ENCODE results near the gene LMX1B. TPM values are rescaled to one million over a fixed set of nuclear protein-coding genes. Genes with fewer than 3 reads are reported as not detected.

The LMX1B gene
- polyA plus RNA-seq, 4 donors, result 17.6 to 22.9 (median 19.5) TPM

DNA sequence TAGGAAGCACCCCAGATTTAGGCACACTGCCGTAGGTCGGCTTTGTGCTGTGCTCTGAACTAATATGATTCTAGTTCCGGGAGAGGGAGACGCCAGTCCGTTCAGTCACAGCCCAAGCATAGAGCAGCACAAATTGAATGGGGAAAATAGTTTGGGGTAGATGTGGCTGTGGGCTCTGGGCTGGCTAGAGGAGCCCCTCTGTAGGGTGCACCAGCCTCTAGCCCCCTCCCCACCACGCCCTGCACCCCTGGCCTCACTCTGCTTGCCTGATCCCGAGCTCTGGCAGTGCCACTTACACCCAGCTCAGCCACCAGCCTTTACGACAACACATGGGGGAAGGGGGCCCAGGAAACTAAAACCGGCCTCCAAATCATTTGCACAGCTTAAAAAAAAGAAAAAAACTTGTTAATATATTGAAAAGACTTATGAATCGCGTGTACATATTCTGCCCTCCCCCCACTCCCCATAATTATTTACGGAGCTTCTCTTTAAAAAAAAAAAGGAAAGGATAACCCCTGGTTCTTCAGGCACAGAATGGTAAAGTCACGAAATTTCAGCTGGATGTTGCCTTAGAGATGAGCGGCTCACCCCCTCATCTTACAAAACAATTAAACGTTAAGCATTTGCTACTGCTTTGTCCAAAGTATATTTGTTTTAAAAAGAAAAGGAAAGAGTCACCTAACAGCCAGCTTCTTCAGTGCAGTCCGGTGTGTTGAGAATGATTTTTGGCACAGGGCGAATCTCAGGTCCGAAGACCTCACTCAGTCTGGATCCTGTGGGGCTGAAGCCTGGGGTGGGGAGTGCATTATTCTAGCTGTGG is 3.5 kb downstream of the LMX1B start:
- no peak for DNase-seq (ENCODE audit: low read depth in 4 of 4, low spot score in 3 of 4)

DNA sequence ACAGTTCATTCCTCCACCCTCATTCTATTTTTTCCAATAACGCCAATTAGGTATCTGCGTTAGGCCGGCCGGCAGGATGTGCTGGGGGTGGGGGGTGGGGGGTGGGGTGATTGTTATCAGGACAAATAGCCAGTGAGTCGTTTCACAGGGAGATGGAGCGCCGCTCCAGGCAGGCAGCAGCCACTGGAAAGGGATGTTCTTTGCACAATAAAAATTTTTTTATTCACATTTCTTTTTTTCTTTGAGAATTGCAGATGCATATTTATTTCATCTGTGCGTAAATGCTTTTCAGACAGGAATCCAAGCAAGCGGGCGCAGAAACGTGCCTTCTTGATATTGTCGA is 4.1 kb downstream of the LMX1B start:
- no peak for DNase-seq (ENCODE audit: low read depth in 4 of 4, low spot score in 3 of 4)

DNA sequence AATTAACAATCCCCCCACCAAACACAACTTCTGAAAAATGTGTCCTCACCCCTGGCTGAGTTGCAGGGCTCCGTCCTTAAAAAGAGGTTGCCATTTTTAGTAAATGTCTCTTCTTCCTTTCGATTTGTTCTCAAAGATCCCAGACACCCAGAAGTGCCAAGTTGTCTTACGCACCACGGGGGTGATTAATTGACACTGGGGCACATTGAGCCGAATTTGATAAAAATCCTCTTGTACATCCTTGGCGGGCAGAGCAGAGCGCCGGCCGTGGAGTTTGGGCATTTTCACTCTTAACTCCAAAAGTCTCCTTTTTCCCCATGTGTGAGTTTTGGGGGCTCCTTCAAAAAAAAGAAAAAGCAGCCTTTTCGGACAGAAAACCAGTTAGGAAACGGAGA is 4.5 kb downstream of the LMX1B start:
- DNase-seq (ENCODE audit: low read depth in 4 of 4, low spot score in 3 of 4), result no peak

DNA sequence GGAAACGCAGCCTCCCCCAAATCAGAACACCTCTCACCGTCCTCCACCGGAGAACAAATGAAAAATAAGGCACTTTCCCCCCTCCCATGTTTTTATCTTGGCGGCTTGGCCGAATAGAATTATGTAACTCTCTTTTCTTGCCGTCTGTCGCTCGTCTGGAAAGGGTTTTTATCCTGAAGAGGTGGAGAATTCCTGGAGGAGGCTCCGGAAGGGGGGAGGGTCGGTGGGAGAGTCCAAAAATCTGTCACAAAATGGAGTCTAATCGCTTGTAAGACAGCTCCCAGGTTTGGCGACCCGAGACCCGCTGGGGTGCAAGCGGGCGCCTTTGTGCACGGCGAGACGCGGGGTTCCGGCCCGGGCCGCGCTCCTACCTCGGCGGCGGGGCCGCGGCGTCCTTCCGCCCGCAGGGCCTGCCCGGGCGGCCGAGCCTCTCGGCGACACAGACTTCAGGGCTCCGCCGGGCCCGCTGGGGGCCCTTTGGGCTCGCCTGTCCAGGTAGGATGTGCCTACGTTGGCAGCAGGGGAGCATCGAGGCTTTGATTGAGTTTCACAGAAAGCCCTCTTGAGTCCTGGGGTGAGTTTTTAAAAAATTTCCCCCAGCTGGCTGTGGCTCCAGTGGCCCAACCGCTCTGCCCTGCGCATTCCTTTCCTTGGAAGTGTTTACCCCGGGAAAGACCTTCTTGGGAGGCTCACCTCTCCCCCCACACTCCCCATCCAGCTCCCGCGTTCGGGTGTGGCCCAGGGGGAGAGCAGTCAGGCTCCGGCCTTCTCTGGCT is 5.0 kb downstream of the LMX1B start:
- DNase-seq (ENCODE audit: low read depth in 4 of 4, low spot score in 3 of 4), result no peak

DNA sequence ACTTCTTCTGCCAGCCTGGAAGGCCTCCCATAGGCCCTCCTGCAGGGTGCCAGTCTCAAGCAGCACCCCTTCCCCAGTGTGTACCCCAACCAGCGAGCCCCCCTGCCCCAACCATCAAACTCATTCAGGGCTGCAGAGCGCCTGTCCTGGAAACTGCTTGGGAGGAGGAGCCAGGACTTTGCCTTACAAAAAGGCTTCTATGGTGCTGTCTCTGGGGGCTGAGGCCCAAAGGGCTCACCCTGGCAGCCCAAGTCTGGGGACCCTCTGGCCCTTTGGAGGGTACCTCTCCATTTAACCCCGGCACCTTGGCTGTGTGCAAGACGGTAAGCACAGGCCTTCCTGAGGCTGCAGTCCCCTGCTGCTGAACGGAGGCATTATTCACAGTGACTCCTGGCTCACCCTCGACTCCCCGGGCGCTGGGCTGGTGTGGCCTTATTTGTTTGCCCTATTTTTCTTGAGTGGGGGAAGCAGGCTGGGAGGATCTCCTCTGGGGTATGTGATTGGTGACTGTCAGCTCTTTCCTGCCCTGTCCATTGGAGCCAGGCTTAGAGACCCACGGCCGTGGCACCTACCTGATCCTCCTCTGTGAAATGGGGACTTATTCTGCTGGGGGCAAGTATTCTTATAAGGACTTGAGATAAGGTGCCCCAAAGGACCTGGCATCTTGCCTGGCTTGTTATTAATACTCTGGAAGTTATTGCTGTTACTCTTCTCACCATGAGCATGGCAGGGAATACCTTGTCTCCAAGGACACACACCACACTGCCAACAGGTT is 5.8 kb downstream of the LMX1B start:
- DNase-seq (ENCODE audit: low read depth in 4 of 4, low spot score in 3 of 4), result no peak

DNA sequence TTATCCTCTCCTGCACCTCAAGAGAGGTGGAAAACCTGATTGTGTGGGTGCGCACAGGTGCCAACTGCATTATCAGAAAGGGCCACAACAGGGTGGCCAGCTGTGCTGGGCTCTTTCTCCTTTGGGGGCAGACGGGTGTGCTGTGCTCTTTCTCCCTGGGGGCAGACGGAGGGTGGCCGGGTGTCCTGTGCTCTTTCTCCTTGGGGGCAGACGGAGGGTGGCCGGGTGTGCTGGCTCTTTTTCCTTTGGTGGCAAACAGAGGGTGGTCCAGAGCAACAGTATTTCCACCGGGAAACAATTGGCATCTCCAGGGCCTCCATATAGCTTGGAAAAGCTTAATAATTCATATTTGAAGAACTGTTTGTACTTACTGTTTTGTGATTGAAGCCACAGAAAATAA is 6.8 kb downstream of the LMX1B start:
- DNase-seq (ENCODE audit: low read depth in 4 of 4, low spot score in 3 of 4), result no peak

DNA sequence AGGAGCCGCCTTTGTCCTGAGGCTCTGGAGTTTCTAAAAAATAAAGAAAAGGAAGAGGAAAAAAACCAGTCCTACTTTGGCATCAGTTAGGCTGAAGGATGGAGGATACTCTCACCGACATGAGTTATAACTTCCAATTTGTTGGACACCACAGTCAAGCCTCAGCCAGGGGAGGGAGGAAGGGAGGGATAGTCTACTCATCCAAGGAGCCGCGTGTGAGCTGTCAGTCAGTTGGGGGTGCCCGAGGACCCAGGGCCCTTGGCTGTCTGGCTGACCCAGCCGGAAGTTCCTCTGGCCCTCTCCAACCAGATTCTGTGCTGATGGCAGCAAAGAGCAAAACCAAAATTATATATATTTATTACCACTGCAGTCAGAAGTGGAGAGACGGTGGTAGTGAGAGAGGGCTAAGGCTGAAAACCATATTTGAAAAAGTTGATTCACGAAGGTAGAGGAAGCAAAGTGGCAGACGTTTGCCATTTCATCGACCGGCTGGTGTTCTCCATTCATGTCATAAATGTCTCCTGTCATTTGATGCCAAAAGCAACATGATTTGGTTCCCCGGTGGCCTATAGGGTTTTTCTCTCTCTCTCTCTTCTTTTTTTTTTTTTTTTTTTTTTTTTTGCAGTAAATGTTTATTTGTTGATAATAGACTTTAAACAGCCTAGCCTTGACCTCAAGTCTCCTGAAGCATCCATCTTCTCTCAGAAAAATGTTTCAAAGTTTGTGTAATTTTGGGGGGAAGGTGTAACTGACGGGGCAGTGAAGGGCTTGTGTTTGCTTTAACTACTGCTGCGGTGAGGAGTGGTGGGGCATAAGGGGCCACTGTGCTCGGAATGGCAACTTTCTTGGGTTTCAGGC is 7.6 kb downstream of the LMX1B start:
- no peak for DNase-seq (ENCODE audit: low read depth in 4 of 4, low spot score in 3 of 4)

DNA sequence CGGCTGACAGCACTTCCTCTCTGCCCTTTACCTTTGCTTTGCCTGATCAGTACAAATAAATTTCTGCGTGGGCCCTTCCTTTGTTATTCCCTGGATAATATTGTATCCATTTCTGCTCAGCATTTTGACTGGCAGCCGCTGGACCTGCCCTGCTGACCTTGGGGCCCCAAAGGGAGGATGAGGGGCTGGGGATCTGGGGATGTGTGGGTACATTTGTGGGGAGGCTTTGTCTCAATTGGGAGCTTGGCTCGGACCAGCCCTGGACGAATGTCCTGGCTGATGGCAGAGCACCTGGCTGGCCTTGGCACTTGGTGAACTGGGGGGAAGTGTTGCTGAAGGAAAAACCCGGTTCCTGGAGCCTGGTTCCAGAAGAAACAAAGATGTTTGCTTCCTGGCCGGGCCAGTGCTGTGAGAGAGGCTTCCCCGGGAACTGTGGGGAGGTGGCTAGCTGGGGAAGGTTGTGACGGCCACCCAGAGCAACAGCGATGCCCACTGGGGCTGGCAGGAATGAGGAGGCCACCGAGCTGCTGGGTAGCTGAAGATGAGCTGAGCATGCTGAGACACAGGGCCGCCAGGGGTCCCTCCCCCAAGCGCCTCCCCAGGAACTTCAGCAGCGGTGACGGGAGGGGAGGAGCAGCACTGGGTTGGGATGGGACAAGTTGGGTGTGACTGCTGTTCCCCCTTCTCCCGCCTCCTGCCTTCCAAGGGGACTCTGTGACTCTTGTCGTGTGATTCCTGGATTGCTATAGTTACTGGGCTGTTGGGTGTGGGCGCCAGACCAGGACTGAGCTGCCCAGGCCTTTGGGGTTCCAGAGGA is 8.4 kb downstream of the LMX1B start:
- no peak for DNase-seq (ENCODE audit: low read depth in 4 of 4, low spot score in 3 of 4)

DNA sequence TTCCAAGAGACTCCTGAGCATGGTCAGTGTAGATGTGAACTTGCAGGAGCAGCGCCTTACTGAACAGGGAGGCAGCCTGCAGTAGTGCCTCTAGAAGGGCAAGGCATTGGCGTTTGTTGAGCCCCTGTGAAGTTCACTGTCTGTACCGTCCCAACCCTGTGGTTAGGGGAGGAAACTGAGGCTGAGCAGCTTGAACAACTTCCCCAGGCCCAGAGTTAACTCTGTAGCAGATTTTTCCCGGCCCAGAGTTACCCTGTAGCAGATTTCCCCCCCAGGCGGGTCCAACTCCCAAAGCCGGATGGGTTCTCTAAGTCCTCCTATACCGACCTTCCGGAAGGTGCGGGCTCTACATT is 9.6 kb downstream of the LMX1B start:
- no peak for DNase-seq (ENCODE audit: low read depth in 4 of 4, low spot score in 3 of 4)

DNA sequence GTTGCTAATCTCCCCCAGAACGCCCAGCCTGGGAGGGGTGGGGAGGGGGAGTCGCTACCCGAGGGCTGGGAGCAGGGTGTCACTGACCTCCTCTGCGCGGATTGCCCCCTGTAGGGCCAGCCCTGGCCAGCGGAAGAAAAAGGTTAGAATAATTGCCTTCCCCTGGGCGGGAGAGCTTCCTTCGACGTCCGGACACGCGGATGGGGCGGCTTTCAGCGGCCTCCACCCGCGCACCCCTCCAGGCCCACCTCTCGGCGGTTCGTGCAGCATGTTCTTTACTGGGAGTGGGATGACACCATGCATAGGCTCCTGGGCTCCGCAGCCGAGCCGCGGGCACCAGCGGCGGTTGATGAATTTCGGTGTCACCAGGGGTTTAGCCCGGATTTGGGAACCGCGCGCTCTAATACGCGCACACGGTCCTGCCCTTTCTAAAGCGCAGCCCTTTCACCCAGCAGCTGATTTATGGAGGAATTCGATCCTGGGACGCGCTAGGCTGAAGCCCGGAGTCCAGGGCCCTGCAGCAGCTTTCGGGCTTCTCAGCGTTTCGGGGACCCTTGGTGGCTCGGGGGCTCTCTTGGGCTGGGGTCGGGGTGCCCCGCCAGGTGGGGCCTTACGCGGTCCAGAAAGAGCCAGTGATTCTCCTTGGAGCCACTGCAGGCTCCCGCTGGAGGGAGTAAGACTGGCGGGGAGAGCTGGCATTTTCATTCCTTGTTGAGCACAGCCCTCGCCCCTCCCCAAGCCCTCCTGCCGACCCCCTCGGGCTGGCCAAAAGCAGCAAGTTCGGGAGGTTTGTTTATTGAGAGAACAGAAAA is 10.1 kb downstream of the LMX1B start:
- DNase-seq (ENCODE audit: low read depth in 4 of 4, low spot score in 3 of 4), result no peak

DNA sequence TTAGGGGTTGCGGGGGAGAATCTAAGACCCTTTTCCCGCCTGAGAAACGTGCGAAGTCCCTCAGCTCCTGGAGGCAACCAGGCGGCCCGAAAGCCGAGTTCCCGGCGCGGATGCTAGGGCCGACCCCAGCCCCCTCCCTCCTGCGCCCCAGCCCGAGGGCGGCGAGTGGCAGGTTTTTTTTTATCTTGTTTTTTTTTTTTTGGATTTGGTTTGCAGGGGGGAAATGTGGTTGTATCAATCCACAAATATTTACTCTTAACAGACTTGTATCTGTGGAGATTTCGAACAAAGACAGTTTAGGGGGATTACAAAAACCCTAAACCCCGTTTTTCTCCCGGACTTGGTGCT is 10.7 kb downstream of the LMX1B start:
- DNase-seq (ENCODE audit: low read depth in 4 of 4, low spot score in 3 of 4), result no peak

DNA sequence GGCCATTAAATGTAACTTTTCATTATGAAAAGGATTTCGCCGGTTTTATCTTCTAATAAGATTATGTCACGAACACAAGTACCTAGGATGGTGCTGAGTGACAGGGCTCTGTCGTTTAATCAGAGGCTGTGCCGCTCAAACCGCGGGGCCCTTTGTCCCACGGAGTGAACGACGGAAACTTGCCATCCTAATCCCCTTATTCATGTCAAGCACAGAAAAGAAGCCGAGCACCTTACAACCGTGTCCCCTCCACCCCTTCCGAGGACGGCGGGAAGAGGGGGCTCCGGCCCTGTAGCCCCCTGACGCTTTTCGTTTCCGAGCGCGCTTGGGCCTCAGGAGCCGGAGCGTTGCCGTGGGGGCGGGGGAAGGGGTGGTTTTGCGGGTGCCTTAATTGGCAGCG is 11.2 kb downstream of the LMX1B start:
- no peak for DNase-seq (ENCODE audit: low read depth in 4 of 4, low spot score in 3 of 4)

DNA sequence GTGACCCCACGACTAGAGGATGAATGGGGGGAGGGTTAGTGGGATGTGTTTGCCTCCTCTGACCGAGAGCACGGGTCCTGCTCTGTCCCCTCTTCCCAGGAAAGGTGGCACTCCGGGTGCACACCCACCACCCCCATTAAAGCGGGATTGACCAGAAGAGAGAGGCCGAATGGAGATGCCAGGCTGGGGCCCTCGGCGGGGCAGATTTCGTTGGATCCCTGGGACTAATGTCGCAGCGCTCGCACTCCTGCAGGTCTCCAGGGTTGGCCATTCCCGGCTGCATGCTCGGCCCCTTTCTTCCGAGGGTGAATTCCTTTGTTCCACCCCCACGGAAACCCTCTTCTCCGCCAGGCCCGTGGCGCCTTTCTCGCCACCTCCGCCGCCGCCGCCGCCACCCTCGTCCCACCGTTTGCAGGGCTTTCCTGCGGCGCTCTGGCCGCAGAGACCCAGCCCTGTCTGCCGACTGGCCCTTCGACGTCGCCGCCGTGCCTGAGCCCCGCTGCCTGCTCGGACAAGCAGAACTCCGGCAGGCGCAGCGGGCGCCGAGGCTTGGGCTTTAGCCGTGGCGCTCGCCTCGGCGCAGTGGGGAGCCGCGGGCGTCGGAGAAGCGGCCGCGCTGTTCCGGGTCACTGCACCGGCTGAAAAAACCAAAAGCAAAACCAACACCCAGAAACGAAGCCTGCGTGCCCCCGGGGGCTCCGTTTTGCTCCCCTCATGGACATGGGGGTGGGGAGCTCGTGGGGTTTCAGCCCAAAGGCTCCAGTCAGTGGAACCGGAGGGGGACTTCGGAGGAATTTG is 11.8 kb downstream of the LMX1B start:
- no peak for DNase-seq (ENCODE audit: low read depth in 4 of 4, low spot score in 3 of 4)

DNA sequence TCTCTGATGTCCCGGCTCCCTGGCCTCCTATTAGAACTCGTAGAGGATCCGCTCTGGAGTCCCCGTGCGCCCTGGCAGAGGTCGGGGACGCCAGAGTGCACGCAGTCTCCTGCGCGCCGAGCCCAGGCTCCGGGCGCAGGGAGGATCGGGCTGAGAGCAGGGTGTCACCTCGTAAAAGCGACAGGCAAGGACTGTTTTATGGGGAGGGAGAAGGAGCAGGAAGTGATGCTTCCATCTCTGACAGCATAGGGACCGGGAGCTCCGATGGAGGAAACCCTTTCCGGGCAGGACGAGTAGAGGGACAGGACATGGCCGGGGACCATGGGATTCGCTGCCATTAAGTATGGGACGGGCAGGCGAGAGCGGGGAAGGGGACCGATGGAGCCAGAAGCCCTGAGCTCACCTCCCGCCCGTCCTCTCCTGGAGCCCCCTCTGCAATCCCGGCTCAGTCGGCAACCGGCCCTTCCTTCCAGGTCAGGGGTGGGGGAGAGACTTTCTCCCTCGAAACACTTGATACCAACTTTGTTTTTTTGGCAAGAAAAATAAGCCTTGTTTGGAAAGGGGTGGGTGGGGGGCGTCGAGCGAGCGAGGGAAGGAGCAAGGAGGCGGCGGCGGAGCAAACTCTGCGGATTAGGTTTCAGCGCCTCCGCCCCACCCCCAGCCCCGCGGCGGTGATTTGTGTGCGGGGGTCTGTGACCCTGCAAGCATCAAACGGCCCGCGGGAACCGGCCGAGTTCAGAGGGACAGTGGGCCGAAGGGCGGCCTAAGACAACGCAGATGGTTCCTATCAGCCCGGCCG is 12.6 kb downstream of the LMX1B start:
- DNase-seq (ENCODE audit: low read depth in 4 of 4, low spot score in 3 of 4), result no peak

DNA sequence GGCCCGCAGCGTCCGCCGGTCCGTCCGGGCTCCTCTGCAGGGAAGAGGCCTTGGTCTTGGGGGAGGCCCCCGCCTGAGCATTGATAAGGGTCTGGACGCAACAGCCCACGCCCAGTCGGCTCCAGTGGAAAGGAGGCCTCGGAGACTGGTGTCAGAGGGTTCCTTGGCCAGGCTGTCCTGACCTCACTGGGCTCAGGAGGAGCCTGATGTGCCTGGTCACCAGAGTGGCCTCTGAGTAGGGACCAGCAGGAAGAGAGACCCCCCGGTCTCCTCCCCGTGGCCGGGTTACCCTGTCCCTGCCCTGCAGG is 13.2 kb downstream of the LMX1B start:
- no peak for DNase-seq (ENCODE audit: low read depth in 4 of 4, low spot score in 3 of 4)

DNA sequence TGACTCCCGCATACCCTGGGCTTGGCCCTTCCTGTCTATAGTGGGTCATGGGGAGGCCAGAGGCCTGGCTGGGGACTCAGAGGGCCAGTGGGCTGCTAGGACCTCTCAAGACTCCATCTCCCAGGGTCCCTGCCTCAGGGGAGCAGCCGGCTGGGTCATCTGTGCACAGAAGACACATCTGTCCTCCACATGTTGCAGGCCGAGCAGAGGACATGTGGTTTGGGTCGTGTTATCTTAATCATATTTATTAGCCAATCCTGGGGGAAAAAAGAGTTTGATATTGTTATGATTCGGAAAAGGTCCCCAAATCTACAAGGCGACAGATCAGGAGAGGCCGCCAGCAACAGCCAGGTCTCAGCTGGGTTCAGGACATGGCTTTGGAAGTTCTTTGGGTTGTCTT is 14.4 kb downstream of the LMX1B start:
- no peak for DNase-seq (ENCODE audit: low read depth in 4 of 4, low spot score in 3 of 4)

DNA sequence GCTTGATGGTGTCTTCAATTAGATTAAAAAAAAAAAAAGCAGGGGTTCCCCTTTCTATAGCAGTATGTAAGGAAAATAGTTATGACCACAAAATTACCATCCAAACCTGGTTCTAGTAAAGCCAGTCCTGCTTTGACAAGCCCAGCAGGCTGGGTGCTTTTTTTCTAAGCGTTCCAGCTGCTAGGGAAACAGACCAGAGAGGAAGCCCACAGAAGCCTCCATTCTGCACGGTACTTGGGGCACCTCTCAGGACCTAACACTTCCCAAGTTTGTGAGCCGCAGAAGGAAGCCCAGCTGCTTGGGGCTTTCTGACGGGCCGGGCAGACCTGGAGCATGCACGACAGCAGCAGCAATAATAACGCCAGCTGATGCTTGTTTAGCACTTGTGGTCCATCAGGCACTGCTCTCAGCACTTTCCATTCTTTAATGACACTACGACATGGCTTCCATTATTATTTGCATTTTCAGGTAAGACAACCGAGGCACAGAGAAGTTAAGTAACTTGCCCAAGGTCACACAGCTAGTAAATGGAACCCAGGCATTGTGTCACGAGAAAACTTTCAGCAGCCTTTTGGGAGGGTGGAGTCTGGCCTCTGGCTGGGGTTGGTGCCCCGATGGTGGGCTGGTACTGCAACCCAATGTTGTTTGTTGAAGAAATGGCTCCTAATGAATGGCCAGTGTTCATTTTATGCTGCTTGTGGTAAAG is 15.4 kb downstream of the LMX1B start:
- no peak for DNase-seq (ENCODE audit: low read depth in 4 of 4, low spot score in 3 of 4)

All from right renal pelvis (tissue), 4 donors.